Measurements from ENCODE around the gene TSPYL6. TPM values are rescaled to one million over a fixed set of nuclear protein-coding genes. Genes with fewer than 3 reads are reported as not detected.

The TSPYL6 gene
- total RNA-seq, 1 donor from 2014 or later = not detected

DNA sequence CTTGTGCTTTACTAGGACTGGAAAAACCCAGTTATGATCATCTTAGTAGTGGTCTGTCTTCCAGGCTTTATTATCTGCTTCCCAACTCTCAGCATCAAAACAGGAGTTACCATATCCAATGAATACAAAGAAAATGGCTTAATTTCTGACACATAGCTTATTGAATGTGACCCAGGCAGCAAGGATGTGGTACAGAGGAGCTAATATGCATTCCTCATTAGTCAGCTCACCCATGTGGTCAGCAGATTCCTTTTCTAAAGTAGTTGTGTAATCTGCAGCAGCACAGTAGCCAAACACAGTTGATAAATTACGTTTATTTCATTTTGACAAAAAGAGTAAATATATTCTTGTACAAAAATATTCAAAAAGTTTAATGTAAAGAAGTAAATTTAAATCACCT lies 43.6 kb downstream of the TSPYL6 start:
- no peak overlapping the region for H3K4me3 Mint-ChIP-seq
- intact Hi-C loops (cut with micrococcal nuclease) = no loop called here
- no peaks in the 10 kb centered on the region for H3K4me1 Mint-ChIP-seq
- TF ChIP-seq, protein P1, sequence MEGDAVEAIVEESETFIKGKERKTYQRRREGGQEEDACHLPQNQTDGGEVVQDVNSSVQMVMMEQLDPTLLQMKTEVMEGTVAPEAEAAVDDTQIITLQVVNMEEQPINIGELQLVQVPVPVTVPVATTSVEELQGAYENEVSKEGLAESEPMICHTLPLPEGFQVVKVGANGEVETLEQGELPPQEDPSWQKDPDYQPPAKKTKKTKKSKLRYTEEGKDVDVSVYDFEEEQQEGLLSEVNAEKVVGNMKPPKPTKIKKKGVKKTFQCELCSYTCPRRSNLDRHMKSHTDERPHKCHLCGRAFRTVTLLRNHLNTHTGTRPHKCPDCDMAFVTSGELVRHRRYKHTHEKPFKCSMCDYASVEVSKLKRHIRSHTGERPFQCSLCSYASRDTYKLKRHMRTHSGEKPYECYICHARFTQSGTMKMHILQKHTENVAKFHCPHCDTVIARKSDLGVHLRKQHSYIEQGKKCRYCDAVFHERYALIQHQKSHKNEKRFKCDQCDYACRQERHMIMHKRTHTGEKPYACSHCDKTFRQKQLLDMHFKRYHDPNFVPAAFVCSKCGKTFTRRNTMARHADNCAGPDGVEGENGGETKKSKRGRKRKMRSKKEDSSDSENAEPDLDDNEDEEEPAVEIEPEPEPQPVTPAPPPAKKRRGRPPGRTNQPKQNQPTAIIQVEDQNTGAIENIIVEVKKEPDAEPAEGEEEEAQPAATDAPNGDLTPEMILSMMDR (IDR thresholded peaks at IDR 0.05) = no peak
- CTCF ChIA-PET = interaction anchor here (0.7 kb wide), 1 partner anchor 18 kb away, joined by 4 read pairs; no protein-coding TSS in a partner anchor
- ATAC-seq (ENCODE audit: low read depth) (no peak), DNase-seq (no peak)
- H3K27me3 Mint-ChIP-seq = no peaks in the 10 kb centered on the region
- POLR2A ChIA-PET = no interaction called here
- H3K36me3 Mint-ChIP-seq (ENCODE audit: low read depth) = peaks cover 21% of the 10 kb centered on the region
- peaks cover 16% of the 10 kb centered on the region for H3K9me3 Mint-ChIP-seq
- no peak overlapping the region for H3K27ac Mint-ChIP-seq

DNA sequence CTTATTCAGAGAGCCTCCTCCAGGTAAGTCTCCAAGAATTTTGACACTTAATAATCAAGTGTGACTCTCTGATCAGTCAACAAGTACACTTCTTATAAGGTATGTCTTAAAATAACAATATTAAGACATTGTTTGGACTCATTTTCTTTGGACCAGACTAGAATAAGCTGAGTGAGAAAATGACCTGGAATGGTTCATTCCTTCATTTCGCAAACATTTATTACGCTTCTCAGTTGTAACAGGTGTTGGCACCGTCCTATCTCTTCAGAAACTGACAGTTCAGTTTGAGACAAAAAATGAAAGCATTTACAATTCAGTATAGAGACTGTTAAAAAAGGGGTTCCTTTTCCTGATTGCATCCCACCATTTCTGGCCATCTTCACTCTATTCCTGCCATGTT lies 46.6 kb downstream of the TSPYL6 start:
- ATAC-seq (ENCODE audit: low read depth) (no peak), DNase-seq (no peak)
- H3K9me3 Mint-ChIP-seq = peaks cover 7% of the 10 kb centered on the region
- intact Hi-C loops (cut with micrococcal nuclease) = no loop called here
- no peak overlapping the region for H3K4me3 Mint-ChIP-seq
- POLR2A ChIA-PET = no interaction called here
- CTCF ChIA-PET = no interaction called here
- no peaks in the 10 kb centered on the region for H3K4me1 Mint-ChIP-seq
- H3K27ac Mint-ChIP-seq = no peak overlapping the region
- H3K36me3 Mint-ChIP-seq (ENCODE audit: low read depth) = peaks cover 12% of the 10 kb centered on the region
- TF ChIP-seq, protein P1 (IDR thresholded peaks at IDR 0.05) = no peak
- H3K27me3 Mint-ChIP-seq = no peaks in the 10 kb centered on the region

DNA sequence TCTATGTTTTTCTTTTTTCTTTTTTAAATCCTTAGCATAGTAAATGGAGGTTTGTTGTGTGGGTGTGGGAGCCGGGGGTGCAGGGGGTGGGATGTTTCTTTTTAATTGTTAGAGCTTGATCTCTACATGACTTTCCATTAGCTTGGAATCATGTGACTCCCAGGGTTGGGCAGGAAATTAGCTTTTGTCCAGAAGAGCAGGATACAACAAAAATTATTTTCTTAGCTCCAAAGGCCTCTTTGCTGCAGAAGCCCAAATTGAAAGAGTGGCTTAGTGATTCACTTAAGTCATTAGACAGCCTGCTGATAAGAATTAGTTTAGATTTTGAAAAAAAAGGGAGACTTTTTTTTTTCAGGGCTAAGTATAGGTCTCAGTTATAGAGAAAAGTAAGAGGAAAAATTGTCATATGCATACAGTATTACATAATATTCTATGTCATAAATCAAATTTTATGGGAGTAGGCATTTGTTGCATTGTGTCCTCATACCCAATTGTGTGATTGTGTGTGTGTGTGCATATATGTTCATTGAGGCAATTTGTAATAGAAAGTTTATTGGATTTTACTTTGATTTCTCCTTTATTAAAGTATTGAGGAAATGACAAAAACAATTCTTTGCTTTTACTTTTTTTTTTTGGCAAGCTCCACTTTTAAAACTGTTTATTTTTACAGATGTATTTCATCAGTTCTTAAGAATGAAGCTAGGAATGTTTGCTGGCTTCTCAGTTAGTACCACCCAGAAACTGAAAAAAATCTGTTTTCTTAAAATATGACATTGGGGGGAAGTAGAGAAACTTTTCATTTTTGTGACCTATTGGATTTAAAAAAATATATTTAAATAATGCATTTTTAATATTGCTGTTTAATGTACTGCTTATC lies 47.4 kb downstream of the TSPYL6 start:
- Mint-ChIP-seq H3K27me3 (no peaks in the 10 kb centered on the region), H3K27ac (no peak overlapping the region), H3K4me1 (no peaks in the 10 kb centered on the region), H3K36me3 (ENCODE audit: low read depth) (peaks cover 6% of the 10 kb centered on the region), H3K9me3 (peaks cover 5% of the 10 kb centered on the region), H3K4me3 (no peak overlapping the region)
- no peak for DNase-seq
- TF ChIP-seq, protein P1 (IDR thresholded peaks at IDR 0.05) = no peak
- ChIA-PET CTCF (no interaction called here), POLR2A (no interaction called here)
- ATAC-seq (ENCODE audit: low read depth) = no peak
- intact Hi-C loops (cut with micrococcal nuclease) = no loop called here

DNA sequence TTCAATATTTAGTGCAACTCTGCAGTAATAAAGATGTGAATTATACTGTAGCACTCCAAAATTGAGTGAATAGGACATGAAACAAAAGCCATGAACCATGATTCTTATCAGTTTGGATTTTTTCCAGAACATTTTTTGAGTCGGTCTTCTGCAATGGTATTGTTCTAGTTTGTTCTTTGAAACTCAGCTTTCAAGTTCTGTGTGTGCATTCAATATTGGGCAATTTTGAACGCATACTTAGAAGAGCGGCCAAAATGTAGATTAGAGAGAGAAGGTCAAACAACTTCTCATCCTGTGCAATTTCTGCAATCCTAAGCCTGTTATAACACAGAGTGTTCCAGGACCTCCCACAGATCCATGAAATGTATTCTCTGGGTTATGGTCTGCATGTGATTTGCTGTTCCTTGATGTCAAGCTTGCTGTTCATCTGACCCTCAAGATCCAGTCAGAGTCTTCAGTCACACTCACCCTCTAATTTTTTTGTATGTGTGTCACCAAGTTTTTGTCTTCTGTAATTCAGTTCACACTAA lies 48.3 kb downstream of the TSPYL6 start:
- ATAC-seq (ENCODE audit: low read depth) = no peak
- TF ChIP-seq, protein P1 (IDR thresholded peaks at IDR 0.05) = no peak
- no peak for DNase-seq
- CTCF ChIA-PET = no interaction called here
- intact Hi-C loops (cut with micrococcal nuclease) = no loop called here
- Mint-ChIP-seq H3K4me3 (no peak overlapping the region), H3K9me3 (peaks cover 6% of the 10 kb centered on the region), H3K4me1 (no peaks in the 10 kb centered on the region), H3K36me3 (ENCODE audit: low read depth) (peaks cover 7% of the 10 kb centered on the region), H3K27me3 (no peaks in the 10 kb centered on the region), H3K27ac (no peak overlapping the region)
- POLR2A ChIA-PET = no interaction called here

DNA sequence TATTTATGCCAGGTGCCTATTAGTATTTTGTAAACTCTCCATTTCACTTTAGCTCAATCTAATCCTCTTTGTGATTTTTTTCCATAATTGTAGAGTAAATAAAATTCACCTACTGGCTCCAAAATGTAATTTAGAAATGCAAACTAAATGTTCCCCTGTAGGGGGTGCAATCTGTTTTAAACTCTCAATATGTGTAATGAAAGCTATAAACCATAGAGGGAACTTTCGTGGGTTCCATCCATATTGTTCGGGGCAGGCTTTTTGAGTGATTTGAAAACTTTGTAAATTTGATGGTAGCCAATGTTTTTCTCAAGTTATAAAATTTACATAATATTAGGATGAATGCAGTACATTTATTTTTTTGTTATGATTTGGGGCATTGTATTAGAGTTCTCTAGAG lies 49.4 kb downstream of the TSPYL6 start:
- DNase-seq (no peak), ATAC-seq (ENCODE audit: low read depth) (no peak)
- no peak overlapping the region for H3K4me3 Mint-ChIP-seq
- H3K36me3 Mint-ChIP-seq (ENCODE audit: low read depth) = peaks cover 8% of the 10 kb centered on the region
- ChIA-PET POLR2A (no interaction called here), CTCF (interaction anchor here (1.2 to 1.7 kb wide), 2 partner anchors 10 to 295 kb away, joined by 3 to 5 read pairs; no protein-coding TSS in a partner anchor)
- H3K9me3 Mint-ChIP-seq = peaks cover 10% of the 10 kb centered on the region
- no peaks in the 10 kb centered on the region for H3K27me3 Mint-ChIP-seq
- TF ChIP-seq, protein P1 (IDR thresholded peaks at IDR 0.05) = no peak
- no peaks in the 10 kb centered on the region for H3K4me1 Mint-ChIP-seq
- H3K27ac Mint-ChIP-seq = no peak overlapping the region
- intact Hi-C loops (cut with micrococcal nuclease) = loop anchor here (1.0 kb wide), 1 partner anchor 297 kb away; no protein-coding TSS in a partner anchor

Measured in activated B cell treated with CpG ODN at 0.5 μM for 24 hours (primary cell).